Measurements from ENCODE around the gene PXDN. TPM values are rescaled to one million over a fixed set of nuclear protein-coding genes. Genes with fewer than 3 reads are reported as not detected.

Gene PXDN
- total RNA-seq, 1 donor from 2014 or later: 576 TPM

GRCh38 chr2:1654696-1655374, 89.5 kb downstream of the PXDN start:
- Mint-ChIP-seq H3K9me3 (ENCODE audit: low read depth) (no peaks in the 10 kb centered on the region), H3K27ac (ENCODE audit: unreplicated experiment) (no peak overlapping the region), H3K27me3 (ENCODE audit: low read depth) (no peaks in the 10 kb centered on the region), H3K4me3 (ENCODE audit: unreplicated experiment) (no peak overlapping the region), H3K4me1 (ENCODE audit: low read depth) (peaks cover 8% of the 10 kb centered on the region), H3K36me3 (ENCODE audit: low read depth) (peaks cover 23% of the 10 kb centered on the region)
- DNase-seq (ENCODE audit: low spot score): no peak
- no peak for TF ChIP-seq CTCF (IDR thresholded peaks at IDR 0.05)

GRCh38 chr2:1653956-1654695, 90.2 kb downstream of the PXDN start:
- Mint-ChIP-seq H3K27ac (ENCODE audit: unreplicated experiment) (no peak overlapping the region), H3K36me3 (ENCODE audit: low read depth) (peaks cover 26% of the 10 kb centered on the region), H3K4me3 (ENCODE audit: unreplicated experiment) (peak overlapping the region; percentile 11), H3K9me3 (ENCODE audit: low read depth) (no peaks in the 10 kb centered on the region), H3K4me1 (ENCODE audit: low read depth) (peaks cover 8% of the 10 kb centered on the region), H3K27me3 (ENCODE audit: low read depth) (no peaks in the 10 kb centered on the region)
- no peak for DNase-seq (ENCODE audit: low spot score)
- TF ChIP-seq CTCF (IDR thresholded peaks at IDR 0.05): no peak

GRCh38 chr2:1652034-1652790, 92.1 kb downstream of the PXDN start:
- Mint-ChIP-seq H3K9me3 (ENCODE audit: low read depth) (no peaks in the 10 kb centered on the region), H3K4me1 (ENCODE audit: low read depth) (no peaks in the 10 kb centered on the region), H3K36me3 (ENCODE audit: low read depth) (peaks cover 32% of the 10 kb centered on the region), H3K27me3 (ENCODE audit: low read depth) (no peaks in the 10 kb centered on the region), H3K27ac (ENCODE audit: unreplicated experiment) (no peak overlapping the region), H3K4me3 (ENCODE audit: unreplicated experiment) (no peak overlapping the region)
- no peak for TF ChIP-seq CTCF (IDR thresholded peaks at IDR 0.05)
- DNase-seq (ENCODE audit: low spot score): peak; percentile 60

- no peak overlapping the region for H3K27ac Mint-ChIP-seq (ENCODE audit: unreplicated experiment)
These were observed 92.9 kb downstream of the PXDN start for GRCh38 chr2:1651121-1652033.

More at GRCh38 chr2:1651121-1652033, 92.9 kb downstream of the PXDN start:
- Mint-ChIP-seq H3K36me3 (ENCODE audit: low read depth) (peaks cover 32% of the 10 kb centered on the region), H3K27me3 (ENCODE audit: low read depth) (no peaks in the 10 kb centered on the region), H3K9me3 (ENCODE audit: low read depth) (no peaks in the 10 kb centered on the region), H3K4me3 (ENCODE audit: unreplicated experiment) (no peak overlapping the region), H3K4me1 (ENCODE audit: low read depth) (no peaks in the 10 kb centered on the region)
- TF ChIP-seq CTCF (IDR thresholded peaks at IDR 0.05): no peak
- DNase-seq (ENCODE audit: low spot score): no peak

Measured in chondrocyte (in vitro differentiated cells).